IPS-18c (cell line): Measurements from ENCODE around the gene ZFHX3.

ENCODE experiments used
- H3K4me3 ChIP-seq: 2 replicates; pipeline ENCODE4 v1.7.0; 2013; ENCODE audit warnings: low read depth, mild to moderate bottlenecking, low read length, moderate library complexity; ENCODE audit not compliant: insufficient read depth
- H3K9me3 ChIP-seq: one replicate; pipeline ENCODE4 v1.6.1; 2013; ENCODE audit warnings: mild to moderate bottlenecking, low read length, moderate library complexity; ENCODE audit not compliant: control insufficient read depth, insufficient read depth

The ZFHX3 gene

GRCh38 chr16:72884037-72884436, 163.9 kb downstream of the ZFHX3 start:
- Histone ChIP-seq H3K4me3 (no peak overlapping the region), H3K9me3 (no peaks in the 10 kb centered on the region)

GRCh38 chr16:72879846-72880245, 168.1 kb downstream of the ZFHX3 start:
- H3K4me3 ChIP-seq, result no peak overlapping the region
- no peaks in the 10 kb centered on the region for H3K9me3 ChIP-seq

GRCh38 chr16:72878301-72879269, 169.3 kb downstream of the ZFHX3 start:
- no peaks in the 10 kb centered on the region for H3K9me3 ChIP-seq
- no peak overlapping the region; the same call in 1 of the 2 replicates for H3K4me3 ChIP-seq

GRCh38 chr16:72877374-72878028, 170.4 kb downstream of the ZFHX3 start:
- H3K4me3 ChIP-seq, result no peak overlapping the region
- no peaks in the 10 kb centered on the region for H3K9me3 ChIP-seq

GRCh38 chr16:72876981-72877373, 171.0 kb downstream of the ZFHX3 start:
- Histone ChIP-seq H3K9me3 (no peaks in the 10 kb centered on the region), H3K4me3 (no peak overlapping the region)

GRCh38 chr16:72876221-72876620, 171.7 kb downstream of the ZFHX3 start:
- no peak overlapping the region for H3K4me3 ChIP-seq
- H3K9me3 ChIP-seq, result no peaks in the 10 kb centered on the region

- no peaks in the 10 kb centered on the region for H3K9me3 ChIP-seq
- no peak overlapping the region for H3K4me3 ChIP-seq
These were observed 172.5 kb downstream of the ZFHX3 start for GRCh38 chr16:72875291-72876031.

- Histone ChIP-seq H3K4me3 (no peak overlapping the region), H3K9me3 (no peaks in the 10 kb centered on the region)
These were observed 174.1 kb downstream of the ZFHX3 start for GRCh38 chr16:72873853-72874252.

GRCh38 chr16:72873044-72873443, 174.9 kb downstream of the ZFHX3 start:
- Histone ChIP-seq H3K4me3 (no peak overlapping the region), H3K9me3 (no peaks in the 10 kb centered on the region)

- Histone ChIP-seq H3K9me3 (no peaks in the 10 kb centered on the region), H3K4me3 (no peak overlapping the region)
These were observed 182.1 kb downstream of the ZFHX3 start for GRCh38 chr16:72865835-72866234.

- H3K4me3 ChIP-seq, result no peak overlapping the region
- H3K9me3 ChIP-seq, result no peaks in the 10 kb centered on the region
These were observed 182.7 kb downstream of the ZFHX3 start for GRCh38 chr16:72865258-72865657.

GRCh38 chr16:72864130-72864833, 183.6 kb downstream of the ZFHX3 start:
- Histone ChIP-seq H3K4me3 (no peak overlapping the region), H3K9me3 (no peaks in the 10 kb centered on the region)

GRCh38 chr16:72862090-72862489, 185.8 kb downstream of the ZFHX3 start:
- Histone ChIP-seq H3K4me3 (no peak overlapping the region), H3K9me3 (no peaks in the 10 kb centered on the region)

GRCh38 chr16:72860726-72861562, 187.0 kb downstream of the ZFHX3 start:
- no peak overlapping the region for H3K4me3 ChIP-seq
- no peaks in the 10 kb centered on the region for H3K9me3 ChIP-seq

- no peaks in the 10 kb centered on the region for H3K9me3 ChIP-seq
- H3K4me3 ChIP-seq, result no peak overlapping the region
These were observed 188.3 kb downstream of the ZFHX3 start for GRCh38 chr16:72859581-72859980.

- Histone ChIP-seq H3K9me3 (no peaks in the 10 kb centered on the region), H3K4me3 (no peak overlapping the region)
These were observed 189.0 kb downstream of the ZFHX3 start for GRCh38 chr16:72858665-72859493.
